22Rv1 (cell line): ENCODE measurements around the gene APC.

Experiments
- ZFX ChIP-seq: fragments of 450-650 bp; IDR thresholded peaks from 2 replicates; pipeline ENCODE4 v1.6.1; 2017; ENCODE audit warnings: antibody characterized with exemption, borderline replicate concordance
- TF ChIP-seq, protein P1 (sequence below): fragments of 450-650 bp; IDR thresholded peaks from 2 replicates; pipeline ENCODE4 v1.5.1; 2017; ENCODE audit warnings: mild to moderate bottlenecking

DNA sequence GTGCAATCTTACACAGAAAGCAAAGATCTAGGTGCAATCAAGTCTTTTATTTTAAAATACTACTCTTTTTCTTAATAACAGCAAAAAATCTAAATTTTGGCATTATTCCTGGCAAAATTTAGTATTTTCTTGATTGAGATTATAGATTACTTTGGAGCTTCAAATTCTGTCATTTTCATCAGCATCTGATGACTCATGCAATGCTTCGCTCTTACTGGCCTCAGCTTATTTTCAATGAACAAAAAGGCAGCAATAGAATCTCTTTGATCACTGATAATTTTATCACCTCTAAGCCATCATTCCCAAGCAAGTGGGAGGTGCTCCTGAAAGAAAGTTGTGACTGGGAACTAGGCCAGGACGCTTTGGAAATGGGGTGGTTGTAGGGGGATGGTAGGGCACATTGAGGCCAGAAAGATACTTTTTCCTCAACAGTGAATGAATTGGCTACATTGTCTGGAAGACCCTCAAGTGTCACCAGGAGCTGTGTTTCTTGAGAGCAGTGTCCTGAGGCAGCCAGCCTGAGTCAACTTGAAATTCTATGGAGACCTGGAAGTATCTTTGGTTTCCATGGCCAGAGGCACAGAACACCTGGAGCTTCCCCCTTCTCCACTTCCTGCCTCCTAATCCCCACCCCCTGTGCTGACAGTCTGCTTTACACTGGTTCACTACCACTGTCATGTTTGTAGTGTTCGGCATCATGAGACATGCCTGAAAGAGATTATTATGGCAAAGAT, 46.9 kb upstream of the APC start:
- TF ChIP-seq, protein P1, sequence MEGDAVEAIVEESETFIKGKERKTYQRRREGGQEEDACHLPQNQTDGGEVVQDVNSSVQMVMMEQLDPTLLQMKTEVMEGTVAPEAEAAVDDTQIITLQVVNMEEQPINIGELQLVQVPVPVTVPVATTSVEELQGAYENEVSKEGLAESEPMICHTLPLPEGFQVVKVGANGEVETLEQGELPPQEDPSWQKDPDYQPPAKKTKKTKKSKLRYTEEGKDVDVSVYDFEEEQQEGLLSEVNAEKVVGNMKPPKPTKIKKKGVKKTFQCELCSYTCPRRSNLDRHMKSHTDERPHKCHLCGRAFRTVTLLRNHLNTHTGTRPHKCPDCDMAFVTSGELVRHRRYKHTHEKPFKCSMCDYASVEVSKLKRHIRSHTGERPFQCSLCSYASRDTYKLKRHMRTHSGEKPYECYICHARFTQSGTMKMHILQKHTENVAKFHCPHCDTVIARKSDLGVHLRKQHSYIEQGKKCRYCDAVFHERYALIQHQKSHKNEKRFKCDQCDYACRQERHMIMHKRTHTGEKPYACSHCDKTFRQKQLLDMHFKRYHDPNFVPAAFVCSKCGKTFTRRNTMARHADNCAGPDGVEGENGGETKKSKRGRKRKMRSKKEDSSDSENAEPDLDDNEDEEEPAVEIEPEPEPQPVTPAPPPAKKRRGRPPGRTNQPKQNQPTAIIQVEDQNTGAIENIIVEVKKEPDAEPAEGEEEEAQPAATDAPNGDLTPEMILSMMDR = no peak
- no peak for TF ChIP-seq ZFX
